Lower leg skin (tissue), 4 donors: ENCODE results near the gene FBXO41. TPM values are rescaled to one million over a fixed set of nuclear protein-coding genes. Genes with fewer than 3 reads are reported as not detected.

Source experiments
- DNase-seq, 2 donors: peaks; one replicate each; pipeline ENCODE4 v3.0.0-alpha.2; 2019; ENCODE audit warnings: low spot score in 2 of 2
- H3K4me3 ChIP-seq: fragments of 200-600 bp; sonication (generic); 2 replicates; pipeline ENCODE4 v1.5.1; 2017; ENCODE audit warnings: mild to moderate bottlenecking, low read depth; ENCODE audit not compliant: poor library complexity, severe bottlenecking
- POLR2A ChIP-seq, 2 donors: fragments of 450-650 bp; IDR thresholded peaks; one replicate each; pipeline ENCODE4 v1.6.1; 2016 to 2017; ENCODE audit warnings: antibody characterized with exemption in 2 of 2, mild to moderate bottlenecking in 1 of 2, moderate library complexity in 1 of 2
- WGBS, 2 donors: methylation state at CpG; one replicate each; pipeline ENCODE4 v1.1.5; 2018; 5-methylcytosine and 5-hydroxymethylcytosine counted together
- intact Hi-C: fragments of 100-400 bp; cut with DNase I; formaldehyde crosslinking; loops from one replicate; pipeline ENCODE4 v1.15.0; 2023; ENCODE audit warnings: low total_unique reads
- total RNA-seq, 4 donors: library from RNA; depleted of rRNA; stranded (reverse); fragments of >200 nt; gene quantifications; one replicate each; pipeline ENCODE4 v1.1.0, GENCODE V29; 2016
- TF ChIP-seq, protein P1 (sequence below), 3 donors: fragments of 450-650 bp; IDR thresholded peaks; one replicate each; pipeline ENCODE4 v1.5.1; 2016; ENCODE audit warnings: antibody characterized with exemption in 3 of 3, mild to moderate bottlenecking in 3 of 3, moderate library complexity in 2 of 3

FBXO41 gene
- total RNA-seq, 4 donors from 2014 or later = 2.9 to 4.1 (median 3.3) TPM

DNA sequence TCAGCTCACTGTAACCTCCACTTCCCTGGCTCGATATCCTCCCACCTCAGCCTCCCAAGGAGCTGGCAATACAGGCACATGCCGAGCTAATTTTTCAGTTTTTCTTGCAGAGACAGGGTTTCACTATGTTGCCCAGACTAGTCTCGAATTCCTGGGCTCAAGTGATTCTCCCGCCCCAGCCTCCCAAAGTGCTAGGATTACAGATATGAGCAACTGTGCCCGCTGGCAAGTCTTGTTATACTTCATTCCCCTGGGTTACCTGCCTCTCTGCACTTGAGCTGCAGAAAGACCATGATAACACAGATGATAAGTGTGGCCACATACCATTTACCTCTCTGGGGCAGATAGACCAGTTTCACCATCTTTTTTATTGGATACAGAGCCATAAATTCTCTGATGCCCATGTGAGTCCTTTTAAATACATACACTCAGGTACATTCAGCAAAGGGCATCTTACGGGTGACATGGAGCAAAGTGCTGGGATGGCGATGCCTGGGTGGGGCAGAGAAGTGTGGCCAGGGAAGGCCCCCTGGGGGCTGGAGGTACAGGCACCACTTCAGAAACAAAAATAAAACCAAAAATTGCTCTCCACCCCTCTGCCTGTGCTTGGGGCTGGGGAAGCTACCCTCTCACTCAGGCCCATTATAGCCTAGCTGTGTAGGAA is 29.8 kb downstream of the FBXO41 start:
- intact Hi-C loops = no loop called here
- no peak for TF ChIP-seq POLR2A (IDR thresholded peaks at IDR 0.05)
- TF ChIP-seq, protein P1, sequence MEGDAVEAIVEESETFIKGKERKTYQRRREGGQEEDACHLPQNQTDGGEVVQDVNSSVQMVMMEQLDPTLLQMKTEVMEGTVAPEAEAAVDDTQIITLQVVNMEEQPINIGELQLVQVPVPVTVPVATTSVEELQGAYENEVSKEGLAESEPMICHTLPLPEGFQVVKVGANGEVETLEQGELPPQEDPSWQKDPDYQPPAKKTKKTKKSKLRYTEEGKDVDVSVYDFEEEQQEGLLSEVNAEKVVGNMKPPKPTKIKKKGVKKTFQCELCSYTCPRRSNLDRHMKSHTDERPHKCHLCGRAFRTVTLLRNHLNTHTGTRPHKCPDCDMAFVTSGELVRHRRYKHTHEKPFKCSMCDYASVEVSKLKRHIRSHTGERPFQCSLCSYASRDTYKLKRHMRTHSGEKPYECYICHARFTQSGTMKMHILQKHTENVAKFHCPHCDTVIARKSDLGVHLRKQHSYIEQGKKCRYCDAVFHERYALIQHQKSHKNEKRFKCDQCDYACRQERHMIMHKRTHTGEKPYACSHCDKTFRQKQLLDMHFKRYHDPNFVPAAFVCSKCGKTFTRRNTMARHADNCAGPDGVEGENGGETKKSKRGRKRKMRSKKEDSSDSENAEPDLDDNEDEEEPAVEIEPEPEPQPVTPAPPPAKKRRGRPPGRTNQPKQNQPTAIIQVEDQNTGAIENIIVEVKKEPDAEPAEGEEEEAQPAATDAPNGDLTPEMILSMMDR (IDR thresholded peaks at IDR 0.05) = no peak
- peak in 1 of 2 donors; percentile 66 for DNase-seq
- H3K4me3 ChIP-seq = no peak overlapping the region
- 87 to 88% methylated on average over 7 of the region's 7 CpGs for WGBS, 2 donors

DNA sequence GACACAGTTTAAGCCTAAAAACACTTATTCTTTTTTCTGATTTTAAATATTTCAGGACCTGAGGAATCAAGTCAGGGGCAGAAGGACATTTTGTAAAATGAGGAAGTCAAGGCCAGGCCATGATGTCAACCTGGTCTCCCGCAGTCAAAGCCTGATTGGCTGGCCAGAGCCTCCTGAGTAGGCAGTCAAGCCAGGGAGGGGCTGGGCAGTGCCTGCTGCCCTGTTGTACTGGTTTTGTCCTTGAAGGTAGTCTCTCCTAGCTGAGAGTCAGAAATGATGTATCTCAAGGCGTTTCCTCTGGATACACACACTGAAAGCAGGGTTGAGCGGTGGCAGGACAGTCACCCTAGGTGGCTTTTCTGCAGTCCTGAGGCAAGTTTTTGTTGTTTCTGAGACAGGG is 30.4 kb downstream of the FBXO41 start:
- DNase-seq = peak in 1 of 2 donors; percentile 52
- H3K4me3 ChIP-seq = no peak overlapping the region
- TF ChIP-seq, protein P1 (IDR thresholded peaks at IDR 0.05) = no peak
- no peak for TF ChIP-seq POLR2A (IDR thresholded peaks at IDR 0.05)
- 81 to 94% methylated on average over 3 of the region's 3 CpGs for WGBS, 2 donors
- intact Hi-C loops = no loop called here

DNA sequence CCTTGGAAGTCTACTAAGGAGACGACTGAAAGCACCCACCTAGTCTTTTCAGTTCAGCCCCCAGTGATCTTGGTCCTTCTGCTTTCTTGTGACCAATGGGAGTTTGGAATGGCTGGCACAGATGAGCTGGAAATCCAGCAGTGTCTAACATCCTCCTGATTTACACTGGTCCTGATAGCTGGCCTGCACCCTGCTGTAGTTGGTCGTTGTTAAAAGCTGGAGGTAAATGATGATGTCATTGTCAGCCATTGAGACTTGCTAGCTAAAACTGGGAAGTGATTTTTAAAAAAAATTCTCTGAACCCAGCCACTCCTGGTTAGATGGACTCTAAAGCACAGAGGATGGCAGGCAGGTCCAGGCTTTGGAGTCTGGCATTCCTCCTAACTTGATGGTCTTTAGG is 30.9 kb downstream of the FBXO41 start:
- H3K4me3 ChIP-seq = no peak overlapping the region
- DNase-seq = peak in 1 of 2 donors; percentile 28
- TF ChIP-seq POLR2A (IDR thresholded peaks at IDR 0.05) = no peak
- TF ChIP-seq, protein P1 (IDR thresholded peaks at IDR 0.05) = no peak
- 54 to 73% methylated on average over 2 of the region's 2 CpGs for WGBS, 2 donors
- intact Hi-C loops = no loop called here

DNA sequence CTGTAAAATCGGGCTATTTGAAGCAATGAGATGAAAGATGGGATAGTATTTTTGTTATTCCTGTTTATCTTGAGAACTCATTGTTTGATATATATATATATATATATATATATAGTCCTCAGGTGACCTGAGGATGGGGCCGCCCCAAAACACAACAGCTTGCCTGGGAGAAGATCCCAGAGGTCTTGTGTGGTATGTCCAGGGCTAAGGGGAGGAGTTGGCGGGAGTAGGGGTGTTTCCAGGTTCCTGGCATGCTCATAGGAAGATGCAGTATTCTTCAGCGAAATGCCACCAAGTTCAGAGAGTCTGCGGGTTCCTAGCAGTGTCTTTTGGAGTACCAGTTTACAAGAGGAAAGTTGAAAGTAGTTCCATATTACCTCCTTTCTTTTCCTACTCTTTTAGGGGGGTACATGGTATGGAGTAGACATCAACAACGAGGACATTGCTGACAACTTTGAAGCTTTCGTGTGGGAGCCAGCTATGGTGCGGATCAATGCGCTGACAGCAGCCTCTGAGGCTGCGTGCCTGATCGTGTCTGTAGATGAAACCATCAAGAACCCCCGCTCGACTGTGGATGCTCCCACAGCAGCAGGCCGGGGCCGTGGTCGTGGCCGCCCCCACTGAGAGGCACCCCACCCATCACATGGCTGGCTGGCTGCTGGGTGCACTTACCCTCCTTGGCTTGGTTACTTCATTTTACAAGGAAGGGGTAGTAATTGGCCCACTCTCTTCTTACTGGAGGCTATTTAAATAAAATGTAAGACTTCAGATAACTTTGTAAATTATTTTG is 31.8 kb downstream of the FBXO41 start:
- no peak for TF ChIP-seq POLR2A (IDR thresholded peaks at IDR 0.05)
- TF ChIP-seq, protein P1 (IDR thresholded peaks at IDR 0.05) = no peak
- intact Hi-C loops = no loop called here
- 74 to 76% methylated on average over 17 of the region's 17 CpGs for WGBS, 2 donors
- no peak overlapping the region for H3K4me3 ChIP-seq
- DNase-seq = peak in 1 of 2 donors; percentile 74

DNA sequence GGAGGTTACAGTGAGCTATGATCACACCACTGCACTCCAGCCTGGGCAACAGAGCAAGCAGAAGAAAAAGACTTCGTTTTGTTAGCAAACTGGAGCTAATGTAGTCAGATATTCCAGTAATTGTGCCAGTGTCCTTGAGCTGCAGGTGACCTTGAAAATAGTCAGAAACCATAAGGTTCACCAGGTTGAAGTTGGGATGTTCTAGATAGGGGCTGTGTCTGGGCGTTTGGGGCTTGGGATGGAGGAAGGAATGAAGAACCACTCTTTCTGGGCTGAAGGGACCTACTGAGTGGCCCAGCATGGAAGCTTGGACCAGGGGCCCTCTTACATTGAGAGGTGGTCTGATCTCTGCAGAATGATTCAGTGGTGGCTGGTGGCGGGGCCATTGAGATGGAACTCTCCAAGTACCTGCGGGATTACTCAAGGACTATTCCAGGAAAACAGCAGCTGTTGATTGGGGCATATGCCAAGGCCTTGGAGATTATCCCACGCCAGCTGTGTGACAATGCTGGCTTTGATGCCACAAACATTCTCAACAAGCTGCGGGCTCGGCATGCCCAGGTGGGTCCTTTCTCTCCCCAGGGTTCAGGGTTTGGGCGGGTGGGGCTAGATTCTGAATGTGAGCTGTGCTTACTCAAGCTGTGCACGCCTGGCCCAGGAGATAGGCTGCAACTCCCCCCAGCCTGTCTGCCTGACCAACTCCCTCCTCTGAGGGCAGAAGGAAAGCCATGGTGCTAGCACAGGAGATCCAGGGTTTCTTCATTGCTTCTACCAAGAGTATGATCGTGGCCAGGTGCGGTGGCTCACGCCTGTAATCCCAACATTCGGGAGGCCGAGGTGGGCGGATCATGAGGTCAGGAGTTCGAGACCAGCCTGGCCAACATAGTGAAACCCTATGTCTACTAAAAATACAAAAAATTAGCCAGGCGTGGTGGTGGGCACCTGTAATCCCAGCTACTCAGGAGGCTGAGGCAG is 33.1 kb downstream of the FBXO41 start:
- TF ChIP-seq, protein P1 (IDR thresholded peaks at IDR 0.05) = no peak
- no peak for TF ChIP-seq POLR2A (IDR thresholded peaks at IDR 0.05)
- H3K4me3 ChIP-seq = no peak overlapping the region
- peak in 1 of 2 donors; percentile 77 for DNase-seq
- intact Hi-C loops = no loop called here
- WGBS, 2 donors = 90 to 94% methylated on average over 16 to 17 of the region's 17 CpGs
